Articular chondrocyte of knee joint (primary cell): Measurements from ENCODE around the gene CADM4. TPM values are rescaled to one million over a fixed set of nuclear protein-coding genes. Genes with fewer than 3 reads are reported as not detected.

Source experiments
- small RNA-seq: library from RNA; depleted of rRNA; stranded (forward); fragments of <200 nt; gene quantifications from one replicate; pipeline ENCODE3, GENCODE V24; 2012
- total RNA-seq: library from RNA; depleted of rRNA; stranded (reverse); fragments of >200 nt; gene quantifications from 2 replicates; pipeline ENCODE4 v1.2.3, GENCODE V29; 2012

Gene CADM4
- 0.26 and 0.43 TPM in 2 replicates for total RNA-seq

GRCh38 chr19:43639519-43640423 lies at the start of gene CADM4:
Gene CADM4 (minus strand): TSS chr19:43639850. CDS start chr19:43639790, 60 bp downstream.

GRCh38 chr19:43619262-43620060 lies 20.2 kb downstream of the CADM4 start, which contains the start of gene ZNF428:
Gene ZNF428 (minus strand): TSS chr19:43619629. CDS start chr19:43614304, 5,325 bp downstream.

GRCh38 chr19:43611788-43612187 lies 27.9 kb downstream of the CADM4 start, which contains the start of gene SRRM5:
Gene SRRM5 (plus strand): TSS chr19:43612088. CDS start chr19:43612122, 34 bp downstream.

GRCh38 chr19:43595999-43596841 lies 43.4 kb downstream of the CADM4 start, which contains the start of the genes IRGQ and ZNF576:
Gene IRGQ (minus strand): TSS chr19:43596134. CDS start chr19:43595338, 796 bp downstream.
Gene ZNF576 (plus strand): TSS chr19:43596595. CDS start chr19:43597109, 514 bp downstream.

GRCh38 chr19:43575156-43575950 lies 64.3 kb downstream of the CADM4 start, which contains the start of the genes PINLYP and XRCC1:
Gene PINLYP (plus strand): TSS chr19:43575801. CDS start chr19:43577192, 1,391 bp downstream.
Gene XRCC1 (minus strand): TSS chr19:43575527. CDS start chr19:43575458, 69 bp downstream.

Small RNA genes lying within 50 kb of the gene (small RNA-seq; reads per million reads assigned to genes)
- not detected for gene RN7SL368P

Other genes starting within 250 kb of the CADM4 start
- gene TEX101, start 225.0 kb downstream of the CADM4 start, total RNA-seq, result not detected in 2 replicates
- 0.26 and 0.32 TPM in 2 replicates for gene LYPD3, start 174.2 kb downstream of the CADM4 start, total RNA-seq
- 7.1 and 8.3 TPM in 2 replicates for gene PHLDB3, start 135.1 kb downstream of the CADM4 start, total RNA-seq
- 41.0 TPM in 2 replicates for gene ETHE1, start 112.6 kb downstream of the CADM4 start, total RNA-seq
- gene ZNF575, start 106.7 kb downstream of the CADM4 start, total RNA-seq, result 0.11 and 0.26 TPM in 2 replicates
- gene XRCC1, start 64.3 kb downstream of the CADM4 start, total RNA-seq, result 13.7 and 18.6 TPM in 2 replicates
- 1.8 and 3.8 TPM in 2 replicates for gene PINLYP, start 64.0 kb downstream of the CADM4 start, total RNA-seq
- 18.3 and 19.3 TPM in 2 replicates for gene IRGQ, start 43.7 kb downstream of the CADM4 start, total RNA-seq
- 7.1 and 9.1 TPM in 2 replicates for gene ZNF576, start 43.3 kb downstream of the CADM4 start, total RNA-seq
- not detected in 2 replicates for gene SRRM5, start 27.8 kb downstream of the CADM4 start, total RNA-seq
- 17.7 and 21.6 TPM in 2 replicates for gene ZNF428, start 20.2 kb downstream of the CADM4 start, total RNA-seq
- gene PLAUR, start 30.3 kb upstream of the CADM4 start, total RNA-seq, result 36.2 and 38.2 TPM in 2 replicates
- gene IRGC, start 76.2 kb upstream of the CADM4 start, total RNA-seq, result not detected in 2 replicates
- gene SMG9, start 115.1 kb upstream of the CADM4 start, total RNA-seq, result 16.5 and 16.8 TPM in 2 replicates
- gene KCNN4, start 141.1 kb upstream of the CADM4 start, total RNA-seq, result 3.9 and 6.1 TPM in 2 replicates
- 0.65 and 1.1 TPM in 2 replicates for gene LYPD5, start 162.6 kb upstream of the CADM4 start, total RNA-seq
- 19.1 and 20.4 TPM in 2 replicates for gene ZNF283, start 187.5 kb upstream of the CADM4 start, total RNA-seq
- gene ZNF404, start 244.1 kb upstream of the CADM4 start, total RNA-seq, result 1.3 and 5.9 TPM in 2 replicates